ENCODE data around the gene ADSS2. TPM values are rescaled to one million over a fixed set of nuclear protein-coding genes. Genes with fewer than 3 reads are reported as not detected.

The ADSS2 gene
- total and polyA plus RNA-seq, 2 experiments from 2014 or later: 55.1 to 101 TPM

- TF ChIP-seq EZH2phosphoT487 (IDR thresholded peaks at IDR 0.05; ENCODE audit: unreplicated experiment): no peak
- no peak for TF ChIP-seq ZNF114 (CRISPR knock-in tag; IDR thresholded peaks at IDR 0.05)
- no peak for TF ChIP-seq POLR2AphosphoS5 (IDR thresholded peaks at IDR 0.05; ENCODE audit: low read depth)
- TF ChIP-seq CTCF (conservative IDR thresholded peaks at IDR 0.05; ENCODE audit: low read depth in 2 of 2): no peak
- TF ChIP-seq REST (IDR thresholded peaks at IDR 0.05; ENCODE audit: unreplicated experiment): no peak
- no peak for TF ChIP-seq CREB1 (CRISPR knock-in tag; IDR thresholded peaks at IDR 0.05; ENCODE audit: low read depth)
- no peak for TF ChIP-seq ZNF331 (CRISPR knock-in tag; IDR thresholded peaks at IDR 0.05; ENCODE audit: low read depth)
- TF ChIP-seq EZH2 (IDR thresholded peaks at IDR 0.05; ENCODE audit: low read depth, unreplicated experiment): no peak
- H3K36me3 Mint-ChIP-seq (ENCODE audit: low read depth): peaks cover 67% of the 10 kb centered on the region
- Histone ChIP-seq H3K36me3 (ENCODE audit: insufficient read depth) (peaks cover 26% of the 10 kb centered on the region), H3K27me3 (ENCODE audit: insufficient read depth) (no peaks in the 10 kb centered on the region), H3K27ac (ENCODE audit: low read depth) (no peak overlapping the region), H3K79me2 (replicated peaks; ENCODE audit: insufficient read depth) (no peaks in the 10 kb centered on the region), H3K4me2 (no peak overlapping the region), H3K9me2 (ENCODE audit: insufficient read depth) (no peaks in the 10 kb centered on the region), H3K4me3 (no peak overlapping the region), H3K4me1 (ENCODE audit: insufficient read depth) (no peaks in the 10 kb centered on the region), H2AFZ (no peak overlapping the region), H3F3A (replicated peaks; ENCODE audit: low read depth) (no peaks in the 10 kb centered on the region), H4K20me1 (replicated peaks; ENCODE audit: insufficient read depth) (no peaks in the 10 kb centered on the region)
- DNase-seq (ENCODE audit: low spot score) (no peak), ATAC-seq (no peak)
- H3K4me3 Mint-ChIP-seq: no peak overlapping the region
- H3K27me3 Mint-ChIP-seq (ENCODE audit: insufficient read depth, low read depth, poor library complexity): peaks cover 1% of the 10 kb centered on the region
- peaks cover 5% of the 10 kb centered on the region; the same call in 1 of the 3 replicates for H3K9me3 Mint-ChIP-seq
- H3K4me1 Mint-ChIP-seq: no peaks in the 10 kb centered on the region
- H3K27ac Mint-ChIP-seq: no peak overlapping the region
Observed at GRCh38 chr1:244403431-244403830, 48.3 kb downstream of the ADSS2 start.

GRCh38 chr1:244400974-244401373 lies 50.7 kb downstream of the ADSS2 start:
- no peak for DNase-seq (ENCODE audit: low spot score)
- Histone ChIP-seq H2AFZ (no peak overlapping the region), H3K79me2 (replicated peaks; ENCODE audit: insufficient read depth) (no peaks in the 10 kb centered on the region), H3K4me3 (no peak overlapping the region), H3K4me2 (no peak overlapping the region), H3K27ac (ENCODE audit: low read depth) (no peak overlapping the region), H3K36me3 (ENCODE audit: insufficient read depth) (peaks cover 26% of the 10 kb centered on the region), H4K20me1 (replicated peaks; ENCODE audit: insufficient read depth) (no peaks in the 10 kb centered on the region), H3K9me2 (ENCODE audit: insufficient read depth) (no peaks in the 10 kb centered on the region), H3K27me3 (ENCODE audit: insufficient read depth) (no peaks in the 10 kb centered on the region), H3K4me1 (ENCODE audit: insufficient read depth) (no peaks in the 10 kb centered on the region), H3F3A (replicated peaks; ENCODE audit: low read depth) (no peaks in the 10 kb centered on the region)
- peaks cover 5% of the 10 kb centered on the region; the same call in 1 of the 3 replicates for H3K9me3 Mint-ChIP-seq
- peaks cover 7% of the 10 kb centered on the region for H3K4me1 Mint-ChIP-seq
- H3K4me3 Mint-ChIP-seq: no peak overlapping the region
- peaks cover 56% of the 10 kb centered on the region for H3K36me3 Mint-ChIP-seq (ENCODE audit: low read depth)
- H3K27ac Mint-ChIP-seq: no peak overlapping the region
- ATAC-seq: no peak
- H3K27me3 Mint-ChIP-seq (ENCODE audit: insufficient read depth, low read depth, poor library complexity): peaks cover 1% of the 10 kb centered on the region
- TF ChIP-seq ZNF462 (CRISPR knock-in tag; IDR thresholded peaks at IDR 0.05) (no peak), EZH2phosphoT487 (IDR thresholded peaks at IDR 0.05; ENCODE audit: unreplicated experiment) (no peak)

Data from GM23338 (cell line).